ENCODE results near the gene CPEB1. TPM values are rescaled to one million over a fixed set of nuclear protein-coding genes. Genes with fewer than 3 reads are reported as not detected.
"Not testable (repeated sequence)": the region's sequence is repeated elsewhere in the genome, so short reads cannot be mapped to it uniquely, and the experiment has no call there.

Gene CPEB1
- total RNA-seq, 4 donors from 2014 or later, result 0.53 to 4.2 (median 1.9) TPM

GRCh38 chr15:82530006-82530405, 117.2 kb downstream of the CPEB1 start:
- DNase-seq, result peak in 1 of 3 donors; percentile 23
- Histone ChIP-seq H3K27me3 (no peaks in the 10 kb centered on the region), H3K4me3 (no peak overlapping the region), H3K36me3 (peaks cover 0 to 23% (median 0%) of the 10 kb centered on the region in 3 donors), H3K27ac (no peak overlapping the region), H3K4me1 (peaks cover 0 to 4% (median 0%) of the 10 kb centered on the region in 4 donors), H3K9me3 (no peaks in the 10 kb centered on the region)
- TF ChIP-seq CTCF (IDR thresholded peaks at IDR 0.05) (no peak), POLR2A (IDR thresholded peaks at IDR 0.05) (no peak)

- DNase-seq, H3K27ac ChIP-seq, H3K27me3 ChIP-seq, H3K4me1 ChIP-seq, H3K9me3 ChIP-seq, H3K4me3 ChIP-seq, H3K36me3 ChIP-seq: not testable (repeated sequence)
Observed at GRCh38 chr15:82513587-82513986, 133.6 kb downstream of the CPEB1 start.

- not testable (repeated sequence) for H3K27me3 ChIP-seq, H3K9me3 ChIP-seq, DNase-seq, H3K27ac ChIP-seq, H3K4me1 ChIP-seq, H3K4me3 ChIP-seq, H3K36me3 ChIP-seq
Observed at GRCh38 chr15:82507693-82508092, 139.5 kb downstream of the CPEB1 start.

GRCh38 chr15:82507087-82507486, 140.1 kb downstream of the CPEB1 start:
- not testable (repeated sequence) for H3K4me1 ChIP-seq, DNase-seq, H3K27ac ChIP-seq, H3K9me3 ChIP-seq, H3K4me3 ChIP-seq, H3K36me3 ChIP-seq, H3K27me3 ChIP-seq

GRCh38 chr15:82505842-82506241, 141.3 kb downstream of the CPEB1 start:
- H3K4me1 ChIP-seq, H3K4me3 ChIP-seq, H3K36me3 ChIP-seq, DNase-seq, H3K27ac ChIP-seq, H3K27me3 ChIP-seq, H3K9me3 ChIP-seq: not testable (repeated sequence)

- DNase-seq, H3K4me3 ChIP-seq, H3K36me3 ChIP-seq: not testable (repeated sequence)
Observed at GRCh38 chr15:82504074-82504473, 143.1 kb downstream of the CPEB1 start.

GRCh38 chr15:82502700-82503339, 144.3 kb downstream of the CPEB1 start:
- H3K27ac ChIP-seq, H3K36me3 ChIP-seq, H3K27me3 ChIP-seq, H3K4me1 ChIP-seq, H3K4me3 ChIP-seq, H3K9me3 ChIP-seq, DNase-seq: not testable (repeated sequence)
- TF ChIP-seq CTCF (IDR thresholded peaks at IDR 0.05), result peak in 1 of 6 experiments; percentile 25

More at GRCh38 chr15:82504074-82504473, 143.1 kb downstream of the CPEB1 start:
- H3K9me3 ChIP-seq, H3K27me3 ChIP-seq, H3K27ac ChIP-seq, H3K4me1 ChIP-seq: not testable (repeated sequence)

- H3K9me3 ChIP-seq, H3K27me3 ChIP-seq, DNase-seq, H3K4me1 ChIP-seq, H3K27ac ChIP-seq, H3K4me3 ChIP-seq, H3K36me3 ChIP-seq: not testable (repeated sequence)
Observed at GRCh38 chr15:82500772-82501171, 146.4 kb downstream of the CPEB1 start.

GRCh38 chr15:82497978-82498377, 149.2 kb downstream of the CPEB1 start:
- not testable (repeated sequence) for H3K4me1 ChIP-seq, DNase-seq, H3K27ac ChIP-seq, H3K36me3 ChIP-seq, H3K4me3 ChIP-seq, H3K27me3 ChIP-seq, H3K9me3 ChIP-seq

Other genes starting within 250 kb of the CPEB1 start
- 10 to 100 TPM in 1 of 4 donors, 1 to 10 TPM in 3; 3.0 to 13.2 (median 6.4) TPM for gene GOLGA6L9, start 217.5 kb downstream of the CPEB1 start, total RNA-seq
- gene RPS17, start 106.9 kb downstream of the CPEB1 start, total RNA-seq, result 1,000 to 10,000 TPM in 1 of 4 donors, 100 to 1,000 TPM in 3; 237 to 1,533 (median 677) TPM
- 10 to 100 TPM in 1 of 4 donors, 1 to 10 TPM in 2, not detected in 1; 1.2 to 10.4 (median 1.6) TPM for gene AP3B2, start 62.5 kb upstream of the CPEB1 start, total RNA-seq
- not detected for gene FSD2, start 158.7 kb upstream of the CPEB1 start, total RNA-seq
- gene WHAMM, start 162.3 kb upstream of the CPEB1 start, total RNA-seq, result 10 to 100 TPM in 3 of 4 donors, 1 to 10 TPM in 1; 8.6 to 16.0 (median 13.2) TPM

Measured in Peyer's patch (tissue), 4 donors.